ENCODE results near the gene TMEM272.
A peak's percentile ranks its signal among the peaks of the same experiment; 100 is the strongest.

TMEM272 gene

GRCh38 chr13:51801631-51802099, 43.3 kb downstream of the TMEM272 start:
- Mint-ChIP-seq H3K4me3 (peak overlapping the region; percentile 46 to 93 (median 63)), H3K27ac (peak overlapping the region; percentile 0 to 98 (median 95)), H3K4me1 (peaks cover 17% of the 10 kb centered on the region), H3K36me3 (ENCODE audit: low read depth) (no peaks in the 10 kb centered on the region), H3K9me3 (no peaks in the 10 kb centered on the region), H3K27me3 (ENCODE audit: low read depth) (peaks cover 8% of the 10 kb centered on the region)
- TF ChIP-seq, protein P1, sequence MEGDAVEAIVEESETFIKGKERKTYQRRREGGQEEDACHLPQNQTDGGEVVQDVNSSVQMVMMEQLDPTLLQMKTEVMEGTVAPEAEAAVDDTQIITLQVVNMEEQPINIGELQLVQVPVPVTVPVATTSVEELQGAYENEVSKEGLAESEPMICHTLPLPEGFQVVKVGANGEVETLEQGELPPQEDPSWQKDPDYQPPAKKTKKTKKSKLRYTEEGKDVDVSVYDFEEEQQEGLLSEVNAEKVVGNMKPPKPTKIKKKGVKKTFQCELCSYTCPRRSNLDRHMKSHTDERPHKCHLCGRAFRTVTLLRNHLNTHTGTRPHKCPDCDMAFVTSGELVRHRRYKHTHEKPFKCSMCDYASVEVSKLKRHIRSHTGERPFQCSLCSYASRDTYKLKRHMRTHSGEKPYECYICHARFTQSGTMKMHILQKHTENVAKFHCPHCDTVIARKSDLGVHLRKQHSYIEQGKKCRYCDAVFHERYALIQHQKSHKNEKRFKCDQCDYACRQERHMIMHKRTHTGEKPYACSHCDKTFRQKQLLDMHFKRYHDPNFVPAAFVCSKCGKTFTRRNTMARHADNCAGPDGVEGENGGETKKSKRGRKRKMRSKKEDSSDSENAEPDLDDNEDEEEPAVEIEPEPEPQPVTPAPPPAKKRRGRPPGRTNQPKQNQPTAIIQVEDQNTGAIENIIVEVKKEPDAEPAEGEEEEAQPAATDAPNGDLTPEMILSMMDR (IDR thresholded peaks at IDR 0.05; ENCODE audit: unreplicated experiment in 3 of 3), result no peak

- H3K9me3 Mint-ChIP-seq, result no peaks in the 10 kb centered on the region
- H3K36me3 Mint-ChIP-seq (ENCODE audit: low read depth), result no peaks in the 10 kb centered on the region
- H3K4me1 Mint-ChIP-seq, result peaks cover 17% of the 10 kb centered on the region
- H3K4me3 Mint-ChIP-seq, result no peak overlapping the region
- peaks cover 12% of the 10 kb centered on the region for H3K27me3 Mint-ChIP-seq (ENCODE audit: low read depth)
- H3K27ac Mint-ChIP-seq, result no peak overlapping the region
- TF ChIP-seq, protein P1 (IDR thresholded peaks at IDR 0.05; ENCODE audit: unreplicated experiment in 3 of 3), result no peak
Observed at GRCh38 chr13:51800486-51800885, 44.5 kb downstream of the TMEM272 start.

DNA sequence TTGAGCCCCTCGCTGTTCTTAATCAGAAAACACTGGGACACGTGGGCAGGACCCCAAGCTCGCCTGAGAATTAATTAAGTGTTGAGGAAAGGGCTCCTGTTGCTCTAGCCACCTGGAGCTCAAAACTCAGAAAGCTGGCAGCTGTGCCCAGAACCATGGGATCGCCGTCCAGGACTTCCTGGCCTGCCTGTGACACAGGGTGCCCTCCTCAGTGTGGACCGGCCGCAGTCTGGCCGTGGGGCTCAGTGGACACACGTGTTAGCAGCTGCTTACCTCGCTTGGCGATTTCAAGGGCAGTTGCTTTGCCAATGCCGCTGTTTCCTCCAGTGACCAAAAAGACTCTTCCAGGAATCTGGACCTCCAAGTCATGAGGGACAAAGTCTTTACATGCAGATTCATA, 45.7 kb downstream of the TMEM272 start:
- TF ChIP-seq, protein P1 (IDR thresholded peaks at IDR 0.05; ENCODE audit: unreplicated experiment in 3 of 3), result no peak
- Mint-ChIP-seq H3K36me3 (ENCODE audit: low read depth) (no peaks in the 10 kb centered on the region), H3K4me1 (peaks cover 5% of the 10 kb centered on the region), H3K4me3 (no peak overlapping the region), H3K27me3 (ENCODE audit: low read depth) (peaks cover 5% of the 10 kb centered on the region), H3K27ac (no peak overlapping the region), H3K9me3 (no peaks in the 10 kb centered on the region)

GRCh38 chr13:51797664-51798488, 47.1 kb downstream of the TMEM272 start:
- H3K4me1 Mint-ChIP-seq, result no peaks in the 10 kb centered on the region
- peaks cover 5% of the 10 kb centered on the region for H3K27me3 Mint-ChIP-seq (ENCODE audit: low read depth)
- TF ChIP-seq, protein P1 (IDR thresholded peaks at IDR 0.05; ENCODE audit: unreplicated experiment in 3 of 3), result peak; percentile 47 to 64 (median 49)
- peak overlapping the region in 1 of 3 experiments; percentile 13 for H3K4me3 Mint-ChIP-seq
- no peaks in the 10 kb centered on the region for H3K9me3 Mint-ChIP-seq
- peak overlapping the region in 2 of 3 experiments; percentile 40 to 65 for H3K27ac Mint-ChIP-seq
- no peaks in the 10 kb centered on the region for H3K36me3 Mint-ChIP-seq (ENCODE audit: low read depth)

GRCh38 chr13:51796546-51796945, 48.4 kb downstream of the TMEM272 start:
- Mint-ChIP-seq H3K4me3 (no peak overlapping the region), H3K4me1 (no peaks in the 10 kb centered on the region), H3K36me3 (ENCODE audit: low read depth) (no peaks in the 10 kb centered on the region), H3K27ac (no peak overlapping the region), H3K9me3 (no peaks in the 10 kb centered on the region), H3K27me3 (ENCODE audit: low read depth) (peaks cover 5% of the 10 kb centered on the region)
- TF ChIP-seq, protein P1 (IDR thresholded peaks at IDR 0.05; ENCODE audit: unreplicated experiment in 3 of 3), result no peak

- Mint-ChIP-seq H3K4me1 (no peaks in the 10 kb centered on the region), H3K36me3 (ENCODE audit: low read depth) (no peaks in the 10 kb centered on the region), H3K27me3 (ENCODE audit: low read depth) (peaks cover 5% of the 10 kb centered on the region), H3K9me3 (no peaks in the 10 kb centered on the region), H3K4me3 (no peak overlapping the region), H3K27ac (no peak overlapping the region)
- TF ChIP-seq, protein P1 (IDR thresholded peaks at IDR 0.05; ENCODE audit: unreplicated experiment in 3 of 3), result no peak
Observed at GRCh38 chr13:51795419-51795818, 49.6 kb downstream of the TMEM272 start.

All from nephron (organoid).